ENCODE measurements around the gene ADGRE2.

DNA sequence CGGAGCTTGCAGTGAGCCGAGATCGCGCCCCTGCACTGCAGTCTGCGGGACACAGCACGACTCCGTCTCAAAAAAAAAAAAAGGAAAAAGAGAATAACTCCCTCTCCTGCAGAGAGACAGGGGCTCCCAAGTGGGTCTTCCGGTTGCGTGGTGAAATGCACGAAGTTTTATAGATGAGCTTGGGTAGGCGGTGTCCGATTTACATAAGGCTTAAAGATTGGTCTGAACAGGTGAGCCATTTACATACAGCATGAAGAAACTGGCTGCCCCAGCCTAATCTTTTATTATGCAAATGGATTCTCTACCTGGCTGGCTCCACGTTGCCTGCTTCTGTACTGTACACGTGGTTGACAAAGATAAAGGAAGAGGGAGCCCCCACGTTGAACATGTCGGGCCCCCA, 19.5 kb downstream of the ADGRE2 start:
- TF ChIP-seq POLR2A (IDR thresholded peaks at IDR 0.05) (no peak), EP300 (IDR thresholded peaks at IDR 0.05) (no peak), POLR2AphosphoS5 (IDR thresholded peaks at IDR 0.05) (no peak)
- TF ChIP-seq, protein P1, sequence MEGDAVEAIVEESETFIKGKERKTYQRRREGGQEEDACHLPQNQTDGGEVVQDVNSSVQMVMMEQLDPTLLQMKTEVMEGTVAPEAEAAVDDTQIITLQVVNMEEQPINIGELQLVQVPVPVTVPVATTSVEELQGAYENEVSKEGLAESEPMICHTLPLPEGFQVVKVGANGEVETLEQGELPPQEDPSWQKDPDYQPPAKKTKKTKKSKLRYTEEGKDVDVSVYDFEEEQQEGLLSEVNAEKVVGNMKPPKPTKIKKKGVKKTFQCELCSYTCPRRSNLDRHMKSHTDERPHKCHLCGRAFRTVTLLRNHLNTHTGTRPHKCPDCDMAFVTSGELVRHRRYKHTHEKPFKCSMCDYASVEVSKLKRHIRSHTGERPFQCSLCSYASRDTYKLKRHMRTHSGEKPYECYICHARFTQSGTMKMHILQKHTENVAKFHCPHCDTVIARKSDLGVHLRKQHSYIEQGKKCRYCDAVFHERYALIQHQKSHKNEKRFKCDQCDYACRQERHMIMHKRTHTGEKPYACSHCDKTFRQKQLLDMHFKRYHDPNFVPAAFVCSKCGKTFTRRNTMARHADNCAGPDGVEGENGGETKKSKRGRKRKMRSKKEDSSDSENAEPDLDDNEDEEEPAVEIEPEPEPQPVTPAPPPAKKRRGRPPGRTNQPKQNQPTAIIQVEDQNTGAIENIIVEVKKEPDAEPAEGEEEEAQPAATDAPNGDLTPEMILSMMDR (IDR thresholded peaks at IDR 0.05) = no peak

Measured in suprapubic skin (tissue), 4 donors.